GM20000 (cell line): ENCODE results near the gene ZNF428.
"Not testable (repeated sequence)": the region's sequence is repeated elsewhere in the genome, so short reads cannot be mapped to it uniquely, and the experiment has no call there.

ENCODE experiments used
- DNase-seq: peaks from one replicate; pipeline ENCODE4 v3.0.0; 2012; ENCODE audit warnings: low spot score
- CTCF ChIP-seq: IDR thresholded peaks from 2 replicates; pipeline ENCODE4 v1.5.1; 2012; ENCODE audit warnings: mild to moderate bottlenecking, control low read depth; ENCODE audit errors: extremely low read depth, missing control alignments

ZNF428 gene

GRCh38 chr19:43639519-43640423, 20.3 kb upstream of the ZNF428 start, which contains the start of gene CADM4:
Gene CADM4, minus strand, starts transcription at chr19:43639850. Its CDS starts 60 bp downstream, at chr19:43639790.
- TF ChIP-seq CTCF: no peak
- peak; percentile 88 for DNase-seq

DNA sequence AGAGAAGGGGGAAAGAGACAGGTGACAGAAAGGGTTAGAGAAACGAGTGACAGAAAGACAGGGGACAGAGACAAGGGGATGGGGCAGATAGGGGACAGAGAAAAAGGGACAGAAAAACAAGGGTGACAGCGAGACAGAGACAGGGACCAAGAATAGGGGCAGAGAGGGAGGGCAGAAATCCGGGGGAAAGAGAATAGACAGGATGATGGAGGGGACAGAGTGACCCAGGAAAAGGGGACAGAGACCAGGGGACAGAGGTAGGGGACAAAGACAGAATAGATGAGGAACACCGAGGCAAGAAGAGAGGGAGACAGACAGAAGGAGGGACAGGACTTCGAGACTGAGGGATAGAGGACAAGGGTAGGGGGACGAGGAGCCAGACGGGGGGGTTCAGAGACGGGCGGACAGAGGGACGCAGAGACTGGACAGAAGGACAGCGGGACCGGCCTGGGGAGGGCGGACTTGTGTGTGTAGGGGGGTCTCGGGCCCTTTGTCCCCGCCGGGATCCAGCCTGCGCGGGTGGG, 19.6 kb upstream of the ZNF428 start:
- TF ChIP-seq CTCF: no peak
- DNase-seq: no peak

DNA sequence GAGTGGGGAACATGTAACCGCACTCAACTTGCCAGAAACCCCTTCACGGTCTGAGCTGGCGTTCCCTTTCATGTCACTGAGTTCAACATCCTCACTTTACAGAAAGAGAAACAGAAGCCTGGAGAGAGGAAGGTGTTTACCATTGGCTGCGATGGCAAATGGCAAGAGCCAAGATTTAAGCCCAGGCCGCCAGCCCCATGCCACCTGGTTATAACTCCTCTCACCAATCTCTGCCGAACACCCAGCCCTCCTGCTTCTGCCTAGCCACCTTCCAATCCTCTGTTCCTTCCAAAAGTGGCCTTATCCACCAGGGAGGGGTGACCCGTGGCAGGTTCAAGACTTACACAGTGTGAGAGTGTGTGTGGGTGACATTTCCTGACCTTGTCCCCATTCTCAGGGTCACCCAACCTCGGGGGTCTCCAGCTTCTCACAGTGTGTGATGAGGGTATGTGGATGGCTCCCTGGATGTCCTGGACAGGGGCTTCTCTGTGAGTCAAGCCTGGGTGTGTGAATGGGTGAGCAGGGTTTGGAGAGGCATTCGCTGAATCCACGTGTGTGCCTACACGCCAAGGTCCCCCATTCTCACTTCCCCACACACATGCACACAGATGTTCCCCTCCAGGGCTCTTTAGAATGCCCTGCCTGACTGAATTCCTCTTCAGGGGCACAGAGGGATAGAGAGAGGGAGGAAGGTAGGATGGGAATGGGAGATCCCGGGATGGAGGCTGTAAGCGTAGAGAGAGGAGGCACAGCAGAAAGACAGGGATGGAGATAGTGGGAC, 19.0 kb upstream of the ZNF428 start:
- TF ChIP-seq CTCF: no peak
- DNase-seq: no peak

DNA sequence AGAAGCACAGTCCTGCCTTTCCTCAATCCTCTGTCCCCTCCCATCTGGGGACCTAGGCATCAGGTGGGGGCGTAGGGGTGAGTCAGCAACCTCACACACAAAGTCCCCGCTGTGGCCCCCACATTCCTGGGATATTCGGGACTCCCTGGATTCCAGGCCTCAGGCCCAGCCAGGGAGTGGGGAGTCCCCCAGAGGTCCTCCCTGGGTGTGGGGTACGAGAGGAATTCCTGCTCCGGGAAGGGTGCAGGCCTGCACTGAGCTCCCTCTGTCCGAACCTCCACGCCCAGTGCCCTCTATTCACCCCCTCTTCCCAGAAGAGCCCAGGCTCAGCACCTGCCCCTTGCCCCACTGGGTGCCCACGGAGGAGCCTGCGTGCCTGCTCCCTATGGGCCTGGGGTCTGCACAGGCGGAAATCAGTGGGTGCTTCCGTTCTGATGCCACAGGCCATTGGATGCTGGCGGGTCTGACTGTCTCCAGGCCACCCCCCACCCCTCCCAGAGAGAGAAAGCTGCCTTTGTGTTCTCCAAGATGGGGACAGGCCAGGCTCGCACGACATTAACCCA, 16.8 kb upstream of the ZNF428 start:
- DNase-seq: no peak
- TF ChIP-seq CTCF: no peak

DNA sequence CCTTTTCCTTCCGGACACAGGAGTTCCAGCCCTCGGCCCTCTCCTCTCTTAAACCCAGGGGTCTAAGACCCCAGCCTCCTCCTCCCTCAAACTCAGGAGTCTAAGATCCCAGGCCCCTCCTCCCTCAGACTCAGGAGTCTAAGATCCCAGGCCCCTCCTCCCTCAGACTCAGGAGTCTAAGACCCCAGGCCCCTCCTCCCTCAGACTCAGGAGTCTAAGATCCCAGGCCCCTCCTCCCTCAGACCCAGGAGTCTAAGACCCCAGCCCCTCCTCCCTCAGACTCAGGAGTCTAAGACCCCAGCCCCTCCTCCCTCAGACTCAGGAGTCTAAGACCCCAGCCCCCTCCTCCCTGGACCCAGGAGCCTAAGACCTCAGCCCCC, 16.1 kb upstream of the ZNF428 start:
- not testable (repeated sequence) for DNase-seq

- DNase-seq: no peak
- no peak for TF ChIP-seq CTCF
Measured at GRCh38 chr19:43634872-43635560, 15.6 kb upstream of the ZNF428 start.

- no peak for TF ChIP-seq CTCF
- no peak for DNase-seq
Measured at GRCh38 chr19:43634506-43634871, 15.1 kb upstream of the ZNF428 start.
